22Rv1 (cell line): ENCODE measurements around the gene BPIFA2.

Source experiments
- CTCF ChIP-seq: fragments of 450-650 bp; IDR thresholded peaks from 2 replicates; pipeline ENCODE4 v1.5.1; 2017; ENCODE audit warnings: mild to moderate bottlenecking
- ZFX ChIP-seq: fragments of 450-650 bp; IDR thresholded peaks from 2 replicates; pipeline ENCODE4 v1.6.1; 2017; ENCODE audit warnings: antibody characterized with exemption, borderline replicate concordance

GRCh38 chr20:33164763-33165095 is 3.2 kb upstream of the BPIFA2 start:
- no peak for TF ChIP-seq CTCF
- TF ChIP-seq ZFX = no peak
